ENCODE results near the gene CTNNA3.

The CTNNA3 gene

GRCh38 chr10:66833861-66834260 is 862.1 kb downstream of the CTNNA3 start:
- no peak overlapping the region for H3K4me3 ChIP-seq (ENCODE audit: low read depth, low read length)
- TF ChIP-seq CTCF (IDR thresholded peaks at IDR 0.05; ENCODE audit: low read depth, low read length): no peak

GRCh38 chr10:66832781-66833422 is 863.1 kb downstream of the CTNNA3 start:
- TF ChIP-seq CTCF (IDR thresholded peaks at IDR 0.05; ENCODE audit: low read depth, low read length): no peak
- no peak overlapping the region for H3K4me3 ChIP-seq (ENCODE audit: low read depth, low read length)

- no peak overlapping the region for H3K4me3 ChIP-seq (ENCODE audit: low read depth, low read length)
These were observed 867.0 kb downstream of the CTNNA3 start for GRCh38 chr10:66828957-66829356.

GRCh38 chr10:66827353-66827752 is 868.6 kb downstream of the CTNNA3 start:
- H3K4me3 ChIP-seq (ENCODE audit: low read depth, low read length): no peak overlapping the region
- no peak for TF ChIP-seq CTCF (IDR thresholded peaks at IDR 0.05; ENCODE audit: low read depth, low read length)

More at GRCh38 chr10:66828957-66829356, 867.0 kb downstream of the CTNNA3 start:
- no peak for TF ChIP-seq CTCF (IDR thresholded peaks at IDR 0.05; ENCODE audit: low read depth, low read length)

- H3K4me3 ChIP-seq (ENCODE audit: low read depth, low read length): no peak overlapping the region
- no peak for TF ChIP-seq CTCF (IDR thresholded peaks at IDR 0.05; ENCODE audit: low read depth, low read length)
These were observed 872.7 kb downstream of the CTNNA3 start for GRCh38 chr10:66823301-66823700.

- no peak for TF ChIP-seq CTCF (IDR thresholded peaks at IDR 0.05; ENCODE audit: low read depth, low read length)
- no peak overlapping the region for H3K4me3 ChIP-seq (ENCODE audit: low read depth, low read length)
These were observed 873.2 kb downstream of the CTNNA3 start for GRCh38 chr10:66822801-66823200.

- TF ChIP-seq CTCF (IDR thresholded peaks at IDR 0.05; ENCODE audit: low read depth, low read length): no peak
- H3K4me3 ChIP-seq (ENCODE audit: low read depth, low read length): no peak overlapping the region
These were observed 876.3 kb downstream of the CTNNA3 start for GRCh38 chr10:66819691-66820090.
